Activated CD4-positive, alpha-beta T cell treated with anti-CD3 and anti-CD28 coated beads for 1 hour (primary cell): ENCODE measurements around the gene CENPX.
"Not testable (repeated sequence)": the region's sequence is repeated elsewhere in the genome, so short reads cannot be mapped to it uniquely, and the experiment has no call there.

ENCODE experiments used
- DNase-seq: peaks from one replicate; pipeline ENCODE4 v3.0.0-alpha.2; 2020

Gene CENPX

GRCh38 chr17:81995463-81996231 lies 27.0 kb downstream of the CENPX start:
- no peak for DNase-seq

GRCh38 chr17:81994593-81995462 lies 27.9 kb downstream of the CENPX start:
- no peak for DNase-seq

GRCh38 chr17:81993729-81994592 lies 28.7 kb downstream of the CENPX start:
- no peak for DNase-seq

- no peak for DNase-seq
Observed at GRCh38 chr17:81992306-81993102, 30.2 kb downstream of the CENPX start.

- no peak for DNase-seq
Observed at GRCh38 chr17:81991684-81992305, 30.9 kb downstream of the CENPX start.

GRCh38 chr17:81990836-81991683 lies 31.6 kb downstream of the CENPX start:
- no peak for DNase-seq

GRCh38 chr17:81987161-81987770 lies 35.4 kb downstream of the CENPX start:
- DNase-seq = no peak

- no peak for DNase-seq
Observed at GRCh38 chr17:81986606-81987005, 36.1 kb downstream of the CENPX start.

- DNase-seq = no peak
Observed at GRCh38 chr17:81984773-81985410, 37.8 kb downstream of the CENPX start.

- DNase-seq = no peak
Observed at GRCh38 chr17:81983639-81984373, 38.9 kb downstream of the CENPX start.

GRCh38 chr17:81983011-81983638 lies 39.6 kb downstream of the CENPX start:
- DNase-seq = no peak

GRCh38 chr17:81981511-81981910 lies 41.2 kb downstream of the CENPX start:
- DNase-seq = not testable (repeated sequence)

- no peak for DNase-seq
Observed at GRCh38 chr17:81980707-81981343, 41.9 kb downstream of the CENPX start.

- no peak for DNase-seq
Observed at GRCh38 chr17:81980122-81980521, 42.6 kb downstream of the CENPX start.

GRCh38 chr17:81978524-81979298 lies 44.0 kb downstream of the CENPX start:
- DNase-seq = no peak

- DNase-seq = peak; percentile 87
Observed at GRCh38 chr17:81977211-81977808, 45.4 kb downstream of the CENPX start, which contains the start of gene ASPSCR1. ASPSCR1 (plus strand) TSS chr17:81977629; CDS start chr17:81977647, 18 bp downstream.
